GM21786 (cell line): ENCODE data around the gene TSPOAP1.
A peak's percentile ranks its signal among the peaks of the same experiment; 100 is the strongest.

Experiments
- ATAC-seq: cut with Tn5 transposase; IDR thresholded peaks from one replicate; pipeline ENCODE4 v1.9.1; 2021; ENCODE audit not compliant: unreplicated experiment

Gene TSPOAP1

GRCh38 chr17:58318065-58318481, 10.5 kb downstream of the TSPOAP1 start:
- ATAC-seq: no peak

GRCh38 chr17:58317421-58318064, 11.1 kb downstream of the TSPOAP1 start:
- ATAC-seq: peak; percentile 86

GRCh38 chr17:58316260-58316960, 12.2 kb downstream of the TSPOAP1 start:
- no peak for ATAC-seq

- no peak for ATAC-seq
Observed at GRCh38 chr17:58315750-58316149, 12.8 kb downstream of the TSPOAP1 start.

- ATAC-seq: no peak
Observed at GRCh38 chr17:58315281-58315711, 13.3 kb downstream of the TSPOAP1 start.

- ATAC-seq: no peak
Observed at GRCh38 chr17:58314706-58315015, 13.9 kb downstream of the TSPOAP1 start.

GRCh38 chr17:58313815-58314705, 14.5 kb downstream of the TSPOAP1 start:
- no peak for ATAC-seq

- no peak for ATAC-seq
Observed at GRCh38 chr17:58312829-58313228, 15.8 kb downstream of the TSPOAP1 start.

GRCh38 chr17:58312021-58312630, 16.5 kb downstream of the TSPOAP1 start:
- no peak for ATAC-seq

GRCh38 chr17:58311429-58311894, 17.1 kb downstream of the TSPOAP1 start:
- no peak for ATAC-seq

GRCh38 chr17:58310511-58311428, 17.8 kb downstream of the TSPOAP1 start:
- ATAC-seq: no peak

- ATAC-seq: no peak
Observed at GRCh38 chr17:58309918-58310259, 18.7 kb downstream of the TSPOAP1 start.

- ATAC-seq: no peak
Observed at GRCh38 chr17:58308985-58309917, 19.3 kb downstream of the TSPOAP1 start.

- no peak for ATAC-seq
Observed at GRCh38 chr17:58308173-58308984, 20.2 kb downstream of the TSPOAP1 start.

GRCh38 chr17:58307468-58308172, 21.0 kb downstream of the TSPOAP1 start:
- ATAC-seq: no peak

GRCh38 chr17:58306131-58306951, 22.3 kb downstream of the TSPOAP1 start:
- no peak for ATAC-seq

- no peak for ATAC-seq
Observed at GRCh38 chr17:58305626-58306025, 23.0 kb downstream of the TSPOAP1 start.
